Panc1 (cell line): ENCODE data around the gene RHOT2. TPM values are rescaled to one million over a fixed set of nuclear protein-coding genes. Genes with fewer than 3 reads are reported as not detected.

ENCODE experiments used
- ATAC-seq: fragments of 200-7000 bp; cut with Tn5 transposase; 2 replicates; pipeline ENCODE4 v1.9.1; 2020; ENCODE audit warnings: mild to moderate bottlenecking, moderate library complexity
- BruUV-seq: library from RNA; stranded (reverse); fragments of 400-500 nt; replicated peaks from 2 replicates; lab custom pipeline; 2021; lab: Mats Ljungman, UMichigan
- CTCF ChIA-PET: fragments of 300-600 bp; sonication (Branson Sonifier 250); formaldehyde crosslinking; loops from one replicate; lab custom pipeline; 2022; ENCODE audit warnings: antibody characterized with exemption; lab: Charles Lee
- POLR2A ChIA-PET: fragments of 300-600 bp; sonication (Branson Sonifier 250); formaldehyde crosslinking; loops from one replicate; lab custom pipeline; 2022; ENCODE audit warnings: antibody characterized with exemption; lab: Charles Lee
- DNase-seq: peaks from one replicate; pipeline ENCODE4 v3.0.0-alpha.2; 2010; ENCODE audit warnings: low read depth, low spot score
- H3K27ac ChIP-seq: 2 replicates; pipeline ENCODE4 v1.5.1; 2011; ENCODE audit warnings: mild to moderate bottlenecking, low read length, inconsistent platforms
- H3K27me3 ChIP-seq: fragments of 200-500 bp; sonication (Bioruptor generic); 2 replicates; pipeline ENCODE4 v1.6.0; 2014; ENCODE audit warnings: low read length, inconsistent platforms; ENCODE audit not compliant: control insufficient read depth, insufficient read depth
- H3K36me3 ChIP-seq: fragments of 200-500 bp; sonication (Bioruptor generic); 2 replicates; pipeline ENCODE4 v1.5.1; 2014; ENCODE audit warnings: inconsistent platforms, mild to moderate bottlenecking, low read length, moderate library complexity; ENCODE audit not compliant: control insufficient read depth, insufficient read depth
- H3K4me1 ChIP-seq: 2 replicates; pipeline ENCODE4 v1.5.1; 2011; ENCODE audit warnings: inconsistent platforms, mild to moderate bottlenecking, low read length, moderate library complexity; ENCODE audit not compliant: control insufficient read depth, insufficient read depth
- H3K4me3 ChIP-seq, 2 experiments: 2 replicates each; pipeline ENCODE4 v1.5.1; 2011 to 2012; ENCODE audit warnings: low read depth in 2 of 2, low read length in 2 of 2, mild to moderate bottlenecking in 2 of 2, inconsistent platforms in 1 of 2, moderate library complexity in 1 of 2
- H3K9me3 ChIP-seq: fragments of 200-500 bp; sonication (Bioruptor generic); 2 replicates; pipeline ENCODE4 v1.5.1; 2014; ENCODE audit warnings: low read depth, mild to moderate bottlenecking, inconsistent platforms, low read length, moderate library complexity; ENCODE audit not compliant: control insufficient read depth, insufficient read depth
- CTCF ChIP-seq: fragments of 450-650 bp; IDR thresholded peaks from 2 replicates; pipeline ENCODE4 v1.5.1; 2017; ENCODE audit warnings: mild to moderate bottlenecking
- POLR2AphosphoS5 ChIP-seq: IDR thresholded peaks from 2 replicates; pipeline ENCODE4 v1.6.1; 2012; ENCODE audit warnings: mild to moderate bottlenecking, low read depth, low read length, moderate library complexity
- REST ChIP-seq, 2 experiments: IDR thresholded peaks; 2 replicates each; pipeline ENCODE4 v1.6.1; 2011 to 2012; ENCODE audit warnings: low read depth in 2 of 2, control low read depth in 1 of 2, low read length in 1 of 2, mild to moderate bottlenecking in 1 of 2, moderate library complexity in 1 of 2; ENCODE audit not compliant: insufficient read depth in 1 of 2
- SIN3A ChIP-seq: IDR thresholded peaks from 2 replicates; pipeline ENCODE4 v1.6.1; 2012; ENCODE audit warnings: low read depth, mild to moderate bottlenecking, low read length, moderate library complexity, borderline replicate concordance; ENCODE audit not compliant: insufficient read depth
- TCF7L2 ChIP-seq: IDR thresholded peaks from 2 replicates; pipeline ENCODE4 v1.6.1; 2011; ENCODE audit warnings: mild to moderate bottlenecking, low read depth, low read length, inconsistent platforms
- in situ Hi-C: cut with HindIII; loops from 2 replicates; pipeline ENCODE4 v1.10.0; 2016; ENCODE audit warnings: low sequenced_read_pairs, low pct_unique_long_range_greater_than_20kb
- intact Hi-C: fragments of 100-400 bp; cut with micrococcal nuclease; formaldehyde crosslinking; loops from one replicate; pipeline ENCODE4 v1.10.0; 2022; ENCODE audit not compliant: unreplicated experiment
- total RNA-seq: library from RNA; stranded (reverse); gene quantifications from one replicate; pipeline ENCODE4 v1.2.1, GENCODE V29; 2021; ENCODE audit not compliant: unreplicated experiment

RHOT2 gene
- total RNA-seq, 1 experiment from 2014 or later, result 195 TPM

GRCh38 chr16:635573-636205 lies 32.2 kb upstream of the RHOT2 start:
- POLR2A ChIA-PET, result no interaction called here
- DNase-seq (no peak), ATAC-seq (peak; percentile 12)
- intact Hi-C loops, result no loop called here
- H3K36me3 ChIP-seq, result no peaks in the 10 kb centered on the region
- CTCF ChIA-PET, result interaction anchor here (1.1 kb wide), 1 partner anchor 35 kb away, joined by 4 read pairs; no protein-coding TSS in a partner anchor
- no peaks in the 10 kb centered on the region for H3K9me3 ChIP-seq
- H3K4me3 ChIP-seq, result peak overlapping the region; percentile 59 to 76
- TF ChIP-seq REST (IDR thresholded peaks at IDR 0.05; ENCODE audit: insufficient read depth in 1 of 2, low read depth in 2 of 2, low read length in 1 of 2) (no peak), CTCF (no peak), POLR2AphosphoS5 (no peak), TCF7L2 (no peak; the same call in 1 of the 2 replicates), SIN3A (no peak)
- BruUV-seq, result no TSS peak
- H3K4me1 ChIP-seq, result peaks cover 31% of the 10 kb centered on the region
- in situ Hi-C loops, result no loop called here
- H3K27ac ChIP-seq, result peak overlapping the region; percentile 86
- H3K27me3 ChIP-seq, result no peaks in the 10 kb centered on the region

GRCh38 chr16:636206-637080 lies 31.5 kb upstream of the RHOT2 start, which contains the start of gene METTL26:
Gene METTL26, minus strand, starts transcription at chr16:636305. Its CDS starts 15 bp downstream, at chr16:636290.
- in situ Hi-C loops, result no loop called here
- Histone ChIP-seq H3K27ac (peak within 1 kb of the TSS; percentile 86), H3K36me3 (no peaks in the 10 kb centered on the region), H3K27me3 (no peaks in the 10 kb centered on the region), H3K9me3 (no peaks in the 10 kb centered on the region), H3K4me1 (peaks cover 25% of the 10 kb centered on the region), H3K4me3 (peak within 1 kb of the TSS; percentile 59 to 76)
- ATAC-seq, result peak; percentile 90
- CTCF ChIA-PET, result interaction anchor here (0.6 to 1.1 kb wide), 2 partner anchors 36 to 265 kb away, joined by 4 read pairs; no protein-coding TSS in a partner anchor
- peak in 1 of 2 experiments; percentile 59; a peak in 1 of 4 replicates for TF ChIP-seq REST (IDR thresholded peaks at IDR 0.05; ENCODE audit: insufficient read depth in 1 of 2, low read depth in 2 of 2, low read length in 1 of 2)
- TF ChIP-seq POLR2AphosphoS5, result peak; percentile 23; the same call in 1 of the 2 replicates
- TF ChIP-seq SIN3A, result peak; percentile 85; the same call in 1 of the 2 replicates
- TF ChIP-seq TCF7L2, result peak; percentile 45; the same call in 1 of the 2 replicates
- no peak for TF ChIP-seq CTCF
- intact Hi-C loops, result no loop called here
- POLR2A ChIA-PET, result interaction anchor here (0.5 kb wide), 1 partner anchor 427 kb away, joined by 10 read pairs; no protein-coding TSS in a partner anchor
- DNase-seq, result peak; percentile 89
- BruUV-seq, result no TSS peak
